ENCODE results near the gene MIPEP.

MIPEP gene

DNA sequence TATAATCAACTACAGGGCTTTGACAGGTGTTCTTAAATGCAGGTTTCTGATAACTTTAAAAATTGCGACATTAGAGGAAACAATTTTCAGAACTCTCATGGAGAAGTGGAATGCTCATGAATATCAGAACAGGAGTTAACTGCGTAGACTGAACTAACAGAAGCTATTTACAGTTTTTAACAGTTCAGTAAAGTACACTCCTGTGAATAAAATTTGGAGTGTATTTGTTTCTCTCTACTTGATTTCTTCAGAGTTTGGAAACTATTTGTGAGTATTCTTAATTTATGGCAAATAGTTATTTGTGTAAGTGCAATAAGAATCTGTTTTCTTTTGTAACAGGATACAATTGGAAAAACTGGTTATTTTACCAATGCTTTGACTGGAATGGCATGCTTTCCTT lies 204.6 kb downstream of the MIPEP start:
- Histone ChIP-seq H3K27me3 (ENCODE audit: insufficient read depth, low read length) (no peaks in the 10 kb centered on the region), H3K4me3 (ENCODE audit: low read depth, low read length) (no peak overlapping the region), H3K4me1 (ENCODE audit: control insufficient read depth, insufficient read depth, low read length, unreplicated experiment) (peaks cover 8% of the 10 kb centered on the region), H2AFZ (ENCODE audit: low read length, unreplicated experiment) (no peak overlapping the region), H3K36me3 (ENCODE audit: insufficient read depth, low read length) (no peaks in the 10 kb centered on the region), H3K27ac (ENCODE audit: low read depth, low read length) (no peak overlapping the region), H3K79me2 (ENCODE audit: control insufficient read depth, insufficient read depth, low read length, unreplicated experiment) (no peaks in the 10 kb centered on the region)

- H3K36me3 ChIP-seq (ENCODE audit: insufficient read depth, low read length), result no peaks in the 10 kb centered on the region
- no peak overlapping the region for H3K27ac ChIP-seq (ENCODE audit: low read depth, low read length)
- H2AFZ ChIP-seq (ENCODE audit: low read length, unreplicated experiment), result no peak overlapping the region
- H3K4me3 ChIP-seq (ENCODE audit: low read depth, low read length), result no peak overlapping the region
- H3K27me3 ChIP-seq (ENCODE audit: insufficient read depth, low read length), result no peaks in the 10 kb centered on the region
- no peaks in the 10 kb centered on the region for H3K79me2 ChIP-seq (ENCODE audit: control insufficient read depth, insufficient read depth, low read length, unreplicated experiment)
- peaks cover 15% of the 10 kb centered on the region for H3K4me1 ChIP-seq (ENCODE audit: control insufficient read depth, insufficient read depth, low read length, unreplicated experiment)
Observed at GRCh38 chr13:23683084-23683483, 206.1 kb downstream of the MIPEP start.

DNA sequence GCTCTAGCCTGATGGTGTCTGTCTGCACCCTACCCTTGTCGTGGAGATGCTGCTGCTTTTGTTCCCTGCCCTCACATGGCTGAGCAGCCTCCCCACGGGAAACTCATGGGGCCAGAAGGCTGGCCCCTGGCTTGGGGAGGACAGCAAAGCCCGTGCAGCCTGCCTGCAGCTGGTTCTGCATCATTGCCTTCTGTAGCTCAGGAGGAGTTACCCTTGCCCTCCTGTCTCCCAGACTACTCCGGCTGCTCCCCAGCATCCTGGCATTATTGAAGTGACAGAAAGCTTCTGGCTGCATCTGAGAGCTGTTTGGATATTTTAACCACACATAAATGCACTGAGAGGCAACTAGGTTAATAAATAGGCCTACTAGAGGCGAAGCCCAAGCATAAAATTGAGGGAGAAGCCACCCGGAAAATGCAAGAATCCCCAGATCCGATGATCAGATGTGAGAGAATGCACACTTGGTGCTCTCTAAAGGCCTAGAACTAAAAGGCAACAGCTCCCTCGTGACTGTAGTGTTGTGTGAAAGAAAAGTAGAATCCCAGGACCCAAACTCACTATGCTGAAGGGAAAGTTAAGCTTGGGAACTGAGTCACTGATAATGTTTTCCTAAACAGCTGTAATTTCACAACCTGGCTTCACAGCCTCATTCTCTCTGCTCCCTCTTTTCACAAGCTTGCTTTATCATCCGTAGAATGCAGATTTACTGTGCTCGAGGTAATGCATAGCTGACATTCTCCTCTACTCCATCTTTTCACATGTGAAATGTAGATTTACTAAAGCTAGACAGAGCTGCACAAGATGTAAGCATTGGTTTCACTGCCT lies 208.1 kb downstream of the MIPEP start:
- H3K4me1 ChIP-seq (ENCODE audit: control insufficient read depth, insufficient read depth, low read length, unreplicated experiment), result peaks cover 15% of the 10 kb centered on the region
- no peaks in the 10 kb centered on the region for H3K36me3 ChIP-seq (ENCODE audit: insufficient read depth, low read length)
- H2AFZ ChIP-seq (ENCODE audit: low read length, unreplicated experiment), result no peak overlapping the region
- H3K27me3 ChIP-seq (ENCODE audit: insufficient read depth, low read length), result no peaks in the 10 kb centered on the region
- no peak overlapping the region for H3K27ac ChIP-seq (ENCODE audit: low read depth, low read length)
- no peaks in the 10 kb centered on the region for H3K79me2 ChIP-seq (ENCODE audit: control insufficient read depth, insufficient read depth, low read length, unreplicated experiment)
- H3K4me3 ChIP-seq (ENCODE audit: low read depth, low read length), result no peak overlapping the region
